AG04450 (cell line): ENCODE data around the gene ABI1. TPM values are rescaled to one million over a fixed set of nuclear protein-coding genes. Genes with fewer than 3 reads are reported as not detected.

Source experiments
- CTCF ChIA-PET: fragments of 300-600, 350-600 bp; formaldehyde crosslinking; extraction: SDS; loops from one replicate; lab custom pipeline; 2022; ENCODE audit warnings: antibody characterized with exemption, inconsistent platforms; lab: Charles Lee
- POLR2A ChIA-PET: fragments of 350-600 bp; formaldehyde crosslinking; extraction: SDS; loops from one replicate; lab custom pipeline; 2021; ENCODE audit warnings: antibody characterized with exemption, inconsistent platforms; lab: Yijun Ruan, JAX
- DNase-seq: peaks from one replicate; pipeline ENCODE4 v3.0.0-alpha.2; 2011; ENCODE audit warnings: low read depth, low spot score
- H3K27ac ChIP-seq: one replicate; pipeline ENCODE4 v1.5.1; 2012; ENCODE audit warnings: low read depth, low read length, control low read depth
- H3K27me3 ChIP-seq: one replicate; pipeline ENCODE4 v1.6.0; 2012; ENCODE audit warnings: low read length; ENCODE audit not compliant: control insufficient read depth, insufficient read depth
- H3K4me3 ChIP-seq: 2 replicates; pipeline ENCODE4 v1.5.1; 2011; ENCODE audit warnings: mild to moderate bottlenecking, low read depth, low read length, control low read depth
- H3K9me3 ChIP-seq: 2 replicates; pipeline ENCODE4 v1.5.1; 2012; ENCODE audit warnings: low read length; ENCODE audit not compliant: control insufficient read depth, insufficient read depth
- polyA plus RNA-seq: library from polyadenylated mRNA; depleted of rRNA; stranded (reverse); fragments of >200 nt; gene quantifications from 2 replicates; pipeline ENCODE4 v1.2.3, GENCODE V29; 2011
- TF ChIP-seq, protein P1 (sequence below): IDR thresholded peaks from 2 replicates; pipeline ENCODE4 v1.5.1; 2011; ENCODE audit warnings: low read depth, low read length, control low read depth, inconsistent platforms

Gene ABI1
- polyA plus RNA-seq, 1 experiment: 64.2 TPM

DNA sequence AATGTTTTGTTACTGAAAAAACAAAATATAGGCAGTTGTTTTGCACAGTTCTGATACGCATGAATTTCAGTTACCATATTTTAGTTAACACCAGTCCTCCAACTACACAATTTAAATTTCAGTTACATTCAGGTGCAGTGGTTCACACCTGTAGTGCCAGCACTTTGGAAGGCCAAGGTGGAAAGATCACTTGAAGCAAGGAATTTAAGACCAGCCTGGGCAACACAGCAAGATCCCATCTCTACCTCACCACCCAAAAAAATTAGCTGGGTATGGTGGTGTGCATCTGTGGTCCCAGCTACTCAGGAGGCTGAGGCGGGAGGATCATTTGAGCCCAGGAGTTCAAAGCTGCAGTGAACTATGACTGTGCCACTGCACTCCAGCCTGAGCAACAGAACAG, 45.3 kb downstream of the ABI1 start:
- Histone ChIP-seq H3K27me3 (no peaks in the 10 kb centered on the region), H3K4me3 (no peak overlapping the region), H3K9me3 (no peaks in the 10 kb centered on the region), H3K27ac (no peak overlapping the region)
- TF ChIP-seq, protein P1, sequence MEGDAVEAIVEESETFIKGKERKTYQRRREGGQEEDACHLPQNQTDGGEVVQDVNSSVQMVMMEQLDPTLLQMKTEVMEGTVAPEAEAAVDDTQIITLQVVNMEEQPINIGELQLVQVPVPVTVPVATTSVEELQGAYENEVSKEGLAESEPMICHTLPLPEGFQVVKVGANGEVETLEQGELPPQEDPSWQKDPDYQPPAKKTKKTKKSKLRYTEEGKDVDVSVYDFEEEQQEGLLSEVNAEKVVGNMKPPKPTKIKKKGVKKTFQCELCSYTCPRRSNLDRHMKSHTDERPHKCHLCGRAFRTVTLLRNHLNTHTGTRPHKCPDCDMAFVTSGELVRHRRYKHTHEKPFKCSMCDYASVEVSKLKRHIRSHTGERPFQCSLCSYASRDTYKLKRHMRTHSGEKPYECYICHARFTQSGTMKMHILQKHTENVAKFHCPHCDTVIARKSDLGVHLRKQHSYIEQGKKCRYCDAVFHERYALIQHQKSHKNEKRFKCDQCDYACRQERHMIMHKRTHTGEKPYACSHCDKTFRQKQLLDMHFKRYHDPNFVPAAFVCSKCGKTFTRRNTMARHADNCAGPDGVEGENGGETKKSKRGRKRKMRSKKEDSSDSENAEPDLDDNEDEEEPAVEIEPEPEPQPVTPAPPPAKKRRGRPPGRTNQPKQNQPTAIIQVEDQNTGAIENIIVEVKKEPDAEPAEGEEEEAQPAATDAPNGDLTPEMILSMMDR: no peak
- ChIA-PET CTCF (interaction anchor here (1.0 to 1.9 kb wide), 3 partner anchors 7 to 89 kb away, joined by 3 to 6 read pairs (median 3); no protein-coding TSS in a partner anchor), POLR2A (no interaction called here)
- DNase-seq: no peak

DNA sequence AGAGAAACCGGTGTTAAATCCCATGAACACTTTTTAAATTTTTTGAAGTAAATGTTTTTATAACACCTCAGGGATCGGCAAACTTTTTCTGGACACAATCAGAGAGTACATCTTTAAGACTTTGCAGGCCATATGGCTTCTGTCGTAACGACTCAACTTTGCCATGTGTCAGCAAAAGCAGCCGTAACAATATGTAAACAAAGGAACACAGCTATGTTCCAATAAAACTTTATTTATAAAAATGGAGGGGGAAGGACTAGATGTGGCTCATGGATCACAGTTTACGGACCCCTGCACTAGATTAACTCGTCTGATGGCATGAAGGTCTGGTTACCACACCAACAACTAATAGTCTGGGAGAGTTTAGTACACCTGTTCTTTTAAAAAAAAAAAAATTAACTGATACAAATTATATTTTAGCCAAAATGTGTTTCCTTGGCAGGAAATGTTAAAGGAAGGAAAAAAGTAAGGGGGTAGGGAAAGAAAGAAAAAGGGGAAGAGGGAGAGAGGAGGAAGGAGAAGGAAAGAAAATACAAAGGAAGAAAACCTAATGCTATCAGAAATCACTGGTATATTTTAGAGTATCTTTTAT, 50.2 kb downstream of the ABI1 start:
- TF ChIP-seq, protein P1: no peak
- H3K27me3 ChIP-seq: no peaks in the 10 kb centered on the region
- no peak overlapping the region for H3K27ac ChIP-seq
- H3K9me3 ChIP-seq: no peaks in the 10 kb centered on the region
- no peak overlapping the region for H3K4me3 ChIP-seq
- POLR2A ChIA-PET: no interaction called here
- DNase-seq: no peak
- CTCF ChIA-PET: interaction anchor here (0.8 to 1.1 kb wide), 2 partner anchors 20 to 72 kb away, joined by 3 to 4 read pairs; no protein-coding TSS in a partner anchor

DNA sequence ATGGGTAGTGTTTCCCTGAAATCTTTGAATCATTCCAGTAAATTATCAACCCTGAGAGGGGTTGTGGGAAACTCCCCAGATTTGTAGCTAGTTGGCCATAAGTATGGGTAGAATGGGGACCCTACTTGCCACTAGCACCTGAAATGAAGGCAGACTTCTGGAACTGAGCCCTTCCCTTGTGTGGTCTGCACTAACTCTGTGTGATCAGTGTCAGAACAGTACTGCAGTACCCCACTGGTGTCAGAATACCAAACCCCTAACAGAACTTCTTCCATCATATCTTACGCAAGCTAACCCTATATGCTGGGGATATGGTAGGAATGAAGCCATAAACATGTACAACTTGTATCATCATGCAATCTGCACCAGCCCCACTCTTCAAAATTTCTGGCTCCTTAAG, 50.8 kb downstream of the ABI1 start:
- CTCF ChIA-PET: interaction anchor here (0.8 kb wide), 1 partner anchor 72 kb away, joined by 4 read pairs; no protein-coding TSS in a partner anchor
- Histone ChIP-seq H3K27me3 (no peaks in the 10 kb centered on the region), H3K27ac (no peak overlapping the region), H3K9me3 (no peaks in the 10 kb centered on the region), H3K4me3 (no peak overlapping the region)
- TF ChIP-seq, protein P1: no peak
- POLR2A ChIA-PET: no interaction called here
- DNase-seq: no peak

DNA sequence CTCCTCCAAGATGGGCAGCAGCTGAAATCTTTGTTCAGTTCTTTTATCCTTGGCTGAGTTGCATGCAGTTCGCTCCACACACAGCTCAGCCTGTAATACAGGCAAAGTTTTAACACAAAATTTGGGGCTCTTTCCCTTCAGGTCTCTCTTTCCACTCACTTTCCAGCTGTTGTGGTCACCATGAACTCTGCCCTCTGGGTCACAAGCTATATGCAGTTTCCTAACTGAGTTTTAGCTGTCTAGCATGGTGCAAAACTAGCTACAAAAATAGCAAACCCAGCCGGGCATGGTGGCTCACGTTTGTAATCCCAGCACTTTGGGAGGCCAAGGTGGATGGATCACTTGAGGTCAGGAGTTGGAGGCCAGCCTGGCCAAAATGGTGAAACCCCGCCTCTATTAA, 53.2 kb downstream of the ABI1 start:
- Histone ChIP-seq H3K4me3 (no peak overlapping the region), H3K27me3 (no peaks in the 10 kb centered on the region), H3K9me3 (no peaks in the 10 kb centered on the region), H3K27ac (no peak overlapping the region)
- no peak for DNase-seq
- CTCF ChIA-PET: interaction anchor here (1.5 kb wide), 1 partner anchor 54 kb away, joined by 4 read pairs; the partner anchor contains the start of gene ABI1
- POLR2A ChIA-PET: no interaction called here
- TF ChIP-seq, protein P1: no peak

DNA sequence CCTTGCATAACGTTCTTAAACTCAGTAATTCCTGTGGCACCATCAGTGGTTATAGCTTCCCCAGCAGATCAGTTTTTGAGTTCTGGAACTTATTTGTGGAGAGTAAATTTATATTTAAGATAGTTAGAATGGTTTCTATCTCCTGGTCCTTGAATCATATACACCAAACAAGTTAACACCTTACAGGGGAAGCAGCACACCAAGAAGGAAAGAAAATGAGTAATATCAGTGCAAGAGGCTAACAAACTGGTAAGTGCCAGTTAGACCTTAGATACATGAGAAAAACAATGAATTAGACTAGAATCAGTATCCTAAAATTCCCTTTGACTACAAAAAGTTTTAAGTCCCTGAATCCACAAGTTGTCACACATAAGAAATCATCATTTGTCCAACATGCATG, 54.2 kb downstream of the ABI1 start:
- H3K27me3 ChIP-seq: no peaks in the 10 kb centered on the region
- CTCF ChIA-PET: interaction anchor here (1.5 to 2.4 kb wide), 2 partner anchors 54 to 81 kb away, joined by 4 to 7 read pairs; partner anchors contain the start of gene ABI1

More for the DNA sequence above, 54.2 kb downstream of the ABI1 start:
- TF ChIP-seq, protein P1: no peak
- no peaks in the 10 kb centered on the region for H3K9me3 ChIP-seq
- no peak overlapping the region for H3K4me3 ChIP-seq
- POLR2A ChIA-PET: no interaction called here
- no peak overlapping the region for H3K27ac ChIP-seq
- DNase-seq: no peak
